SK-N-SH (cell line): Measurements from ENCODE around the gene ZSCAN20. TPM values are rescaled to one million over a fixed set of nuclear protein-coding genes. Genes with fewer than 3 reads are reported as not detected.

Source experiments
- CTCF ChIA-PET: fragments of 300-600, 350-600 bp; formaldehyde crosslinking; extraction: SDS; loops from one replicate; lab custom pipeline; 2021; lab: Yijun Ruan, JAX
- POLR2A ChIA-PET: fragments of 350-600 bp; sonication (Branson Sonifier 250); formaldehyde crosslinking; extraction: SDS; loops from one replicate; lab custom pipeline; 2020; ENCODE audit warnings: antibody characterized with exemption, inconsistent platforms; lab: Yijun Ruan, JAX
- DNase-seq: peaks from one replicate; pipeline ENCODE4 v3.0.0; 2012
- H2AFZ ChIP-seq: fragments of 200-600 bp; sonication (generic); 2 replicates; pipeline ENCODE4 v1.8.1; 2016; ENCODE audit warnings: antibody characterized with exemption, mild to moderate bottlenecking, low read depth
- H3F3A ChIP-seq: fragments of 200-600 bp; sonication (generic); replicated peaks from 2 replicates; pipeline ENCODE3; 2016; ENCODE audit warnings: antibody characterized with exemption, mild to moderate bottlenecking; ENCODE audit not compliant: insufficient read depth
- H3K27ac ChIP-seq, 2 experiments: fragments of 200-500 bp in 1 of 2; fragments of 200-600 bp in 1 of 2; sonication (Bioruptor generic) in 1 of 2; sonication (generic), shearing (Covaris generic) in 1 of 2; 2 replicates each; pipeline versions ENCODE4 v1.5.1 to v1.6.1; 2014 to 2016; ENCODE audit warnings: low read depth in 2 of 2, inconsistent platforms in 1 of 2, low read length in 1 of 2, mild to moderate bottlenecking in 1 of 2, mixed read lengths in 1 of 2
- H3K27me3 ChIP-seq: fragments of 200-600 bp; sonication (generic), shearing (Covaris generic); 2 replicates; pipeline ENCODE4 v1.6.1; 2016; ENCODE audit warnings: mixed run types; ENCODE audit not compliant: insufficient read depth
- H3K36me3 ChIP-seq, 2 experiments: fragments of 200-500 bp in 1 of 2; fragments of 200-600 bp in 1 of 2; sonication (Bioruptor generic) in 1 of 2; sonication (generic) in 1 of 2; replicated peaks in 1 of 2; 2 replicates each; pipeline versions ENCODE3 to v1.5.1; 2014 to 2016; ENCODE audit warnings: low read length in 1 of 2, mild to moderate bottlenecking in 1 of 2; ENCODE audit not compliant: insufficient read depth in 2 of 2, control insufficient read depth in 1 of 2
- H3K4me1 ChIP-seq, 2 experiments: fragments of 200-500 bp in 1 of 2; fragments of 200-600 bp in 1 of 2; sonication (Bioruptor generic) in 1 of 2; sonication (generic), shearing (Covaris generic) in 1 of 2; 2 replicates each; pipeline versions ENCODE4 v1.5.1 to v1.6.1; 2014 to 2016; ENCODE audit warnings: low read depth in 1 of 2, low read length in 1 of 2, mixed run types in 1 of 2; ENCODE audit not compliant: insufficient read depth in 2 of 2, control insufficient read depth in 1 of 2
- H3K4me2 ChIP-seq: fragments of 200-600 bp; sonication (generic), shearing (Covaris generic); 2 replicates; pipeline ENCODE4 v1.6.1; 2017; ENCODE audit warnings: mixed run types
- H3K4me3 ChIP-seq, 2 experiments: fragments of 200-500 bp in 1 of 2; fragments of 200-600 bp in 1 of 2; sonication (Bioruptor generic) in 1 of 2; sonication (generic), shearing (Covaris generic) in 1 of 2; 2 replicates each; pipeline versions ENCODE4 v1.5.1 to v1.8.1; 2014 to 2016; ENCODE audit warnings: low read depth in 2 of 2, inconsistent platforms in 1 of 2, low read length in 1 of 2, mild to moderate bottlenecking in 1 of 2, mixed read lengths in 1 of 2, moderate library complexity in 1 of 2
- H3K79me2 ChIP-seq: fragments of 200-600 bp; sonication (generic); 2 replicates; pipeline ENCODE4 v1.8.1; 2017; ENCODE audit warnings: mild to moderate bottlenecking; ENCODE audit not compliant: insufficient read depth
- H3K9ac ChIP-seq: fragments of 200-600 bp; sonication (generic); 2 replicates; pipeline ENCODE4 v1.6.1; 2017; ENCODE audit warnings: mixed run types
- H3K9me2 ChIP-seq: fragments of 200-600 bp; sonication (generic); 2 replicates; pipeline ENCODE4 v1.6.1; 2017; ENCODE audit warnings: mixed run types
- H3K9me3 ChIP-seq: fragments of 200-600 bp; sonication (generic); 2 replicates; pipeline ENCODE4 v1.6.1; 2017; ENCODE audit warnings: mixed run types, mild to moderate bottlenecking, moderate library complexity
- H4K20me1 ChIP-seq: fragments of 200-600 bp; sonication (generic); 2 replicates; pipeline ENCODE4 v1.6.1; 2017; ENCODE audit warnings: mild to moderate bottlenecking, mixed run types; ENCODE audit not compliant: insufficient read depth
- ELF1 ChIP-seq: IDR thresholded peaks from 2 replicates; pipeline ENCODE4 v1.4.0; 2012
- EP300 ChIP-seq, 2 experiments: IDR thresholded peaks; 2 replicates each; pipeline versions ENCODE4 v1.4.0 to v1.6.1; 2012; ENCODE audit warnings: borderline replicate concordance in 1 of 2, low read depth in 1 of 2, low read length in 1 of 2
- FOXJ3 ChIP-seq: sonication (generic); formaldehyde crosslinking; IDR thresholded peaks from 2 replicates; pipeline ENCODE4 v1.5.1; 2020; ENCODE audit warnings: mild to moderate bottlenecking, missing genetic modification reagents
- FOXM1 ChIP-seq: IDR thresholded peaks from 2 replicates; pipeline ENCODE4 v1.4.0; 2012; ENCODE audit warnings: low read depth, mild to moderate bottlenecking
- NRF1 ChIP-seq: IDR thresholded peaks from 2 replicates; pipeline ENCODE4 v1.6.1; 2012; ENCODE audit warnings: low read depth, mild to moderate bottlenecking, low read length
- POLR2AphosphoS5 ChIP-seq: IDR thresholded peaks from 2 replicates; pipeline ENCODE4 v1.6.1; 2012; ENCODE audit warnings: low read depth, low read length
- RCOR1 ChIP-seq: fragments of 150-350 bp; IDR thresholded peaks from 2 replicates; pipeline ENCODE4 v1.6.1; 2017; ENCODE audit warnings: antibody characterized with exemption, low read length
- SIN3A ChIP-seq: IDR thresholded peaks from 2 replicates; pipeline ENCODE4 v1.6.1; 2012; ENCODE audit warnings: low read depth, mild to moderate bottlenecking, low read length, moderate library complexity, borderline replicate concordance
- SMC3 ChIP-seq: IDR thresholded peaks from 2 replicates; pipeline ENCODE4 v1.6.1; 2012; ENCODE audit warnings: low read depth, low read length, improper control_type of control experiment
- TAF1 ChIP-seq: IDR thresholded peaks from 2 replicates; pipeline ENCODE4 v1.6.1; 2012; ENCODE audit warnings: low read depth, mild to moderate bottlenecking, low read length, moderate library complexity, borderline replicate concordance
- WGBS: methylation state at CpG from one replicate; pipeline ENCODE4 v1.1.6; 2017; ENCODE audit warnings: low lambda C conversion rate; 5-methylcytosine and 5-hydroxymethylcytosine counted together
- polyA plus RNA-seq, 3 experiments: library from polyadenylated mRNA; depleted of rRNA; stranded (reverse); fragments of >200 nt; gene quantifications; 2 replicates each; pipeline ENCODE4 v1.2.3, GENCODE V29; 2012
- TF ChIP-seq, protein P1 (sequence below): IDR thresholded peaks from 2 replicates; pipeline ENCODE4 v1.4.0; 2012; ENCODE audit warnings: low read depth, borderline replicate concordance
- TF ChIP-seq, protein P2 (sequence below): IDR thresholded peaks from 2 replicates; pipeline ENCODE4 v1.4.0; 2012; ENCODE audit warnings: low read depth
- TF ChIP-seq, protein P3 (sequence below): IDR thresholded peaks from 2 replicates; pipeline ENCODE4 v1.6.1; 2012; ENCODE audit warnings: mild to moderate bottlenecking, low read depth, low read length, moderate library complexity

ZSCAN20 gene
- polyA plus RNA-seq, 1 of the 3 experiments (the other 2 are of a cell fraction) = 2.1 TPM

GRCh38 chr1:33446590-33446989, 25.9 kb upstream of the ZSCAN20 start:
- no peak overlapping the region for H3K27ac ChIP-seq
- no peak overlapping the region for H3K4me2 ChIP-seq
- H3K36me3 ChIP-seq = no peaks in the 10 kb centered on the region
- H3K4me3 ChIP-seq = no peak overlapping the region
- H3K9ac ChIP-seq = no peak overlapping the region
- no peaks in the 10 kb centered on the region for H3K9me3 ChIP-seq
- peaks cover 14% of the 10 kb centered on the region for H3F3A ChIP-seq
- CTCF ChIA-PET = interaction anchor here (1.0 to 11.8 kb wide), 4 partner anchors 9 to 151 kb away, joined by 3 to 58 read pairs (median 4); no protein-coding TSS in a partner anchor
- POLR2A ChIA-PET = no interaction called here
- 84% methylated on average over 3 of the region's 3 CpGs for WGBS
- DNase-seq = no peak
- no peaks in the 10 kb centered on the region for H4K20me1 ChIP-seq
- H2AFZ ChIP-seq = no peak overlapping the region
- H3K27me3 ChIP-seq = no peaks in the 10 kb centered on the region
- no peaks in the 10 kb centered on the region for H3K79me2 ChIP-seq
- H3K4me1 ChIP-seq = peaks cover 10 to 21% of the 10 kb centered on the region in 2 experiments; a peak in 3 of 4 replicates
- no peaks in the 10 kb centered on the region for H3K9me2 ChIP-seq
- TF ChIP-seq, protein P1, sequence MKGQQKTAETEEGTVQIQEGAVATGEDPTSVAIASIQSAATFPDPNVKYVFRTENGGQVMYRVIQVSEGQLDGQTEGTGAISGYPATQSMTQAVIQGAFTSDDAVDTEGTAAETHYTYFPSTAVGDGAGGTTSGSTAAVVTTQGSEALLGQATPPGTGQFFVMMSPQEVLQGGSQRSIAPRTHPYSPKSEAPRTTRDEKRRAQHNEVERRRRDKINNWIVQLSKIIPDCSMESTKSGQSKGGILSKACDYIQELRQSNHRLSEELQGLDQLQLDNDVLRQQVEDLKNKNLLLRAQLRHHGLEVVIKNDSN = no peak
- TF ChIP-seq ELF1 (no peak), NRF1 (no peak), TAF1 (no peak), FOXM1 (no peak), RCOR1 (no peak), SIN3A (no peak), FOXJ3 (CRISPR knock-in tag) (no peak), EP300 (IDR thresholded peaks at IDR 0.05; ENCODE audit: borderline replicate concordance in 1 of 2, low read depth in 1 of 2, low read length in 1 of 2) (no peak), POLR2AphosphoS5 (no peak), SMC3 (no peak)
- TF ChIP-seq, protein P2, sequence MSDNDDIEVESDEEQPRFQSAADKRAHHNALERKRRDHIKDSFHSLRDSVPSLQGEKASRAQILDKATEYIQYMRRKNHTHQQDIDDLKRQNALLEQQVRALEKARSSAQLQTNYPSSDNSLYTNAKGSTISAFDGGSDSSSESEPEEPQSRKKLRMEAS = no peak
- TF ChIP-seq, protein P3, sequence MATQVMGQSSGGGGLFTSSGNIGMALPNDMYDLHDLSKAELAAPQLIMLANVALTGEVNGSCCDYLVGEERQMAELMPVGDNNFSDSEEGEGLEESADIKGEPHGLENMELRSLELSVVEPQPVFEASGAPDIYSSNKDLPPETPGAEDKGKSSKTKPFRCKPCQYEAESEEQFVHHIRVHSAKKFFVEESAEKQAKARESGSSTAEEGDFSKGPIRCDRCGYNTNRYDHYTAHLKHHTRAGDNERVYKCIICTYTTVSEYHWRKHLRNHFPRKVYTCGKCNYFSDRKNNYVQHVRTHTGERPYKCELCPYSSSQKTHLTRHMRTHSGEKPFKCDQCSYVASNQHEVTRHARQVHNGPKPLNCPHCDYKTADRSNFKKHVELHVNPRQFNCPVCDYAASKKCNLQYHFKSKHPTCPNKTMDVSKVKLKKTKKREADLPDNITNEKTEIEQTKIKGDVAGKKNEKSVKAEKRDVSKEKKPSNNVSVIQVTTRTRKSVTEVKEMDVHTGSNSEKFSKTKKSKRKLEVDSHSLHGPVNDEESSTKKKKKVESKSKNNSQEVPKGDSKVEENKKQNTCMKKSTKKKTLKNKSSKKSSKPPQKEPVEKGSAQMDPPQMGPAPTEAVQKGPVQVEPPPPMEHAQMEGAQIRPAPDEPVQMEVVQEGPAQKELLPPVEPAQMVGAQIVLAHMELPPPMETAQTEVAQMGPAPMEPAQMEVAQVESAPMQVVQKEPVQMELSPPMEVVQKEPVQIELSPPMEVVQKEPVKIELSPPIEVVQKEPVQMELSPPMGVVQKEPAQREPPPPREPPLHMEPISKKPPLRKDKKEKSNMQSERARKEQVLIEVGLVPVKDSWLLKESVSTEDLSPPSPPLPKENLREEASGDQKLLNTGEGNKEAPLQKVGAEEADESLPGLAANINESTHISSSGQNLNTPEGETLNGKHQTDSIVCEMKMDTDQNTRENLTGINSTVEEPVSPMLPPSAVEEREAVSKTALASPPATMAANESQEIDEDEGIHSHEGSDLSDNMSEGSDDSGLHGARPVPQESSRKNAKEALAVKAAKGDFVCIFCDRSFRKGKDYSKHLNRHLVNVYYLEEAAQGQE = no peak
